GM12873 (cell line): ENCODE data around the gene GPR55.

Experiments used
- TF ChIP-seq, protein P1 (sequence below): IDR thresholded peaks from 2 replicates; pipeline ENCODE4 v1.5.1; 2012; ENCODE audit warnings: low read depth, mild to moderate bottlenecking, moderate library complexity, low read length, control low read depth; ENCODE audit not compliant: insufficient read depth; ENCODE audit errors: missing control alignments

GPR55 gene

GRCh38 chr2:230863031-230863430 is 62.0 kb downstream of the GPR55 start:
- TF ChIP-seq, protein P1, sequence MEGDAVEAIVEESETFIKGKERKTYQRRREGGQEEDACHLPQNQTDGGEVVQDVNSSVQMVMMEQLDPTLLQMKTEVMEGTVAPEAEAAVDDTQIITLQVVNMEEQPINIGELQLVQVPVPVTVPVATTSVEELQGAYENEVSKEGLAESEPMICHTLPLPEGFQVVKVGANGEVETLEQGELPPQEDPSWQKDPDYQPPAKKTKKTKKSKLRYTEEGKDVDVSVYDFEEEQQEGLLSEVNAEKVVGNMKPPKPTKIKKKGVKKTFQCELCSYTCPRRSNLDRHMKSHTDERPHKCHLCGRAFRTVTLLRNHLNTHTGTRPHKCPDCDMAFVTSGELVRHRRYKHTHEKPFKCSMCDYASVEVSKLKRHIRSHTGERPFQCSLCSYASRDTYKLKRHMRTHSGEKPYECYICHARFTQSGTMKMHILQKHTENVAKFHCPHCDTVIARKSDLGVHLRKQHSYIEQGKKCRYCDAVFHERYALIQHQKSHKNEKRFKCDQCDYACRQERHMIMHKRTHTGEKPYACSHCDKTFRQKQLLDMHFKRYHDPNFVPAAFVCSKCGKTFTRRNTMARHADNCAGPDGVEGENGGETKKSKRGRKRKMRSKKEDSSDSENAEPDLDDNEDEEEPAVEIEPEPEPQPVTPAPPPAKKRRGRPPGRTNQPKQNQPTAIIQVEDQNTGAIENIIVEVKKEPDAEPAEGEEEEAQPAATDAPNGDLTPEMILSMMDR = no peak

DNA sequence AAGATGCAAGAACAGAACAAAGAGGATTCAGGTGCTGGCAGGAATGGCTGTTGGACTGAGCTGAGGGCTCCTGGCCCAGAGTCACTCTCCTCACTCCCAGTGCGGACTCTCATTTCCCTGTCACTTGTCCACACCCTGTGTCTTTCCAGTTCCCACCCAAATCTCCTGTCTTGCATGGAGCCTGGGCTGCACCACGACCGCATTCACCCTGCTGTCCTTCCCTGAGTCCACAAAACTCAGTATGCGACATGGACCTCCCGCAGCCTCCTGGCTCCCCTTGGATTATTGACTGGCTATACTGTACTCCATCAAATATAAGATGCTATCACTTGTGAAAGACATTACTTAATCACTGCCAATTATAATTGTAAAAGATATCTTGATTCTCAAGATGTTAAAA is 62.8 kb downstream of the GPR55 start:
- TF ChIP-seq, protein P1 = no peak

DNA sequence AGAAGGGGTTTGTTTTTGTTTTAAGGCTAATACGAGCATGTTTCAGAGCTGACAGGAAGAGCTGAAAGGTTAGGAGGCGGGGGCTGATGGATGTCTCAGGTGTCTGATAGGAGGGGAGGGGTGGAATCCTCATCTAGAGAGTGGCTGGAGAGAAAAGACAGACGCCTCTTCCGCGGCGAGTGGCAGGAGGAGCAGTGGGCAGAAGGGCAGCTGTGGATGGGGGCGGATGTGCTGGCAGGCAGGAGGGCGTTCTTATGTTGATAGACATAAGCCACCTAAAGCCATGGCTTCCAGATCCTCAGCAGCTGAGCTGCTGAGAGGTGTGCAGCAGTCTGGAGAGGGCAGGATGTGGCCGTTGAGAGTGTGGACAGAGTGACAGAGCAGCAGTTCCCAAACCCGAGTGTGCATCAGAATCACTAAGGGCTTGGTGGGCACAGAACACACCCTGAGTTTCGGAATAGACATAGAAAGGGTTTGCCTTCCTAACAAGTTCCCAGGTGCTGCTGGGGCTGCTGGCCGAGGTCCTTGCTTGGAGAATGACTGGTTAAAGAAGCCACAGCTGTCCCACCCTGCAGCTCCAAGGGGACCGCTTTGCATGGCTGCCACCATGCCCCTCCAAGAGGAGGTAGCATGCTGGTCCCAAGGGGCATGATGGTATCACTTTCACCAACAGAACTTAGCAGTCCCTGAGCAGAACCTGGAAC is 63.3 kb downstream of the GPR55 start:
- TF ChIP-seq, protein P1 = no peak
